ENCODE results near the gene ZNF300. TPM values are rescaled to one million over a fixed set of nuclear protein-coding genes. Genes with fewer than 3 reads are reported as not detected.
A peak's percentile ranks its signal among the peaks of the same experiment; 100 is the strongest.
"Not testable (repeated sequence)": the region's sequence is repeated elsewhere in the genome, so short reads cannot be mapped to it uniquely, and the experiment has no call there.

The ZNF300 gene
- total RNA-seq: 7.3 TPM

GRCh38 chr5:150904479-150905311, at the start of gene ZNF300:
TSS of gene ZNF300 (minus strand) at chr5:150904980. CDS start at chr5:150903155, 1,825 bp downstream.
- DNase-seq (ENCODE audit: low spot score): peak; percentile 89

- DNase-seq (ENCODE audit: low spot score): no peak
Observed at GRCh38 chr5:150948539-150948938, 43.8 kb upstream of the ZNF300 start.

- DNase-seq (ENCODE audit: low spot score): peak; percentile 80
Observed at GRCh38 chr5:150946351-150946905, 41.6 kb upstream of the ZNF300 start.

GRCh38 chr5:150945947-150946346, 41.2 kb upstream of the ZNF300 start:
- no peak for DNase-seq (ENCODE audit: low spot score)

GRCh38 chr5:150945486-150945885, 40.7 kb upstream of the ZNF300 start:
- DNase-seq (ENCODE audit: low spot score): no peak

GRCh38 chr5:150931368-150931965, 26.7 kb upstream of the ZNF300 start:
- no peak for DNase-seq (ENCODE audit: low spot score)

GRCh38 chr5:150918613-150919012, 13.8 kb upstream of the ZNF300 start:
- no peak for DNase-seq (ENCODE audit: low spot score)

GRCh38 chr5:150912312-150912814, 7.6 kb upstream of the ZNF300 start:
- DNase-seq (ENCODE audit: low spot score): no peak

- DNase-seq (ENCODE audit: low spot score): no peak
Observed at GRCh38 chr5:150905312-150905683, 518 bp upstream of the ZNF300 start.

GRCh38 chr5:150901446-150901845, 3.3 kb downstream of the ZNF300 start:
- no peak for DNase-seq (ENCODE audit: low spot score)

- DNase-seq (ENCODE audit: low spot score): no peak
Observed at GRCh38 chr5:150895431-150896428, 9.1 kb downstream of the ZNF300 start.

GRCh38 chr5:150879358-150879757, 25.4 kb downstream of the ZNF300 start:
- no peak for DNase-seq (ENCODE audit: low spot score)

- DNase-seq (ENCODE audit: low spot score): no peak
Observed at GRCh38 chr5:150862070-150862469, 42.7 kb downstream of the ZNF300 start.

GRCh38 chr5:150860246-150860821, 44.4 kb downstream of the ZNF300 start:
- no peak for DNase-seq (ENCODE audit: low spot score)

GRCh38 chr5:150856700-150857099, 48.1 kb downstream of the ZNF300 start:
- not testable (repeated sequence) for DNase-seq (ENCODE audit: low spot score)

- no peak for DNase-seq (ENCODE audit: low spot score)
Observed at GRCh38 chr5:150853561-150853960, 51.2 kb downstream of the ZNF300 start.

GRCh38 chr5:150851039-150851438, 53.7 kb downstream of the ZNF300 start:
- no peak for DNase-seq (ENCODE audit: low spot score)

- DNase-seq (ENCODE audit: low spot score): no peak
Observed at GRCh38 chr5:150848271-150848670, 56.5 kb downstream of the ZNF300 start.

- DNase-seq (ENCODE audit: low spot score): no peak
Observed at GRCh38 chr5:150847334-150847695, 57.5 kb downstream of the ZNF300 start.

- peak; percentile 54 for DNase-seq (ENCODE audit: low spot score)
Observed at GRCh38 chr5:150846654-150847333, 58.0 kb downstream of the ZNF300 start.

GRCh38 chr5:150846308-150846653, 58.5 kb downstream of the ZNF300 start, which contains the start of gene IRGM:
TSS of gene IRGM (plus strand) at chr5:150846521. CDS start at chr5:150848124, 1,603 bp downstream.
- DNase-seq (ENCODE audit: low spot score): not testable (repeated sequence)

Data from ureter (tissue), 1 donor.